CD4-positive, alpha-beta T cell treated with Interleukin-17A for 1 hour (primary cell): ENCODE data around the gene BCCIP.
A peak's percentile ranks its signal among the peaks of the same experiment; 100 is the strongest.

Experiments
- DNase-seq: peaks from one replicate; pipeline ENCODE4 v3.0.0-alpha.2; 2020

Gene BCCIP

DNA sequence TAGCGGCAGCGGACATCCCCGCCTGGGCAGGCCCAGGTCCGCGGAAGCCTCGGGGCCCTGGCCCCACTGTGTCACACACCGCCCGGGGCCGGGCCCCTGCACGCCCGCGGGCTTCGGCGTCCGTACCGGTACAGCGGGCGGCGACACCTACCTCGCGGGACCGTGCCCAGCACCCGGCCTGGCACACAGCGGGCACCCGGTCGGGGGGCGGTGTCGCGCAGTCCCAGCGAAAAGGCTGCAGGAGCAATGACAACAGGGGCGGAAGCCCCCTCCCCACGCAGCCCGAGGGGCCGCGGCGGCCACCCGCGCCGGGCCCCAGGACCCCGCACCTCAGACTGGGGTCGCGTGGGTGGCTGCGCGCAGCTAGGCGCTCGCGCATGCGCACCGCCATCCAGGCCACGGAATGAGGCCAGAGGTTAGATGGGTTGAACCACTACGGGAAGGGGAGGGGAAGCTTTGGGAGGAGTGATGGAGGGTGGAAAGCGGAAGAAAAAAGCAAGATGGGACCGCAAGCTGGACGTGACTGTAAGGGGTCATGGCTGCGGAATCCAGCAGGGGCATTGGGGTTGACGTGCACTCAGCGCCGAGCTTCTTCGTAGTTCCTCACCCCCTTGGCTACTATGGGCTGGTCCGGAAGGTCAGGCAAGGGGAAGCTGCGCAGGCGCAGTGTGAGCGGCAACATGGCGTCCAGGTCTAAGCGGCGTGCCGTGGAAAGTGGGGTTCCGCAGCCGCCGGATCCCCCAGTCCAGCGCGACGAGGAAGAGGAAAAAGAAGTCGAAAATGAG, at the start of gene BCCIP, which contains the start of gene UROS:
Gene BCCIP, plus strand, starts transcription at position 669 of the 785 bp plus-strand sequence. Its CDS starts 12 bp downstream, at position 681.
Gene UROS, minus strand, starts transcription at position 381 of the 785 bp plus-strand sequence. CDS start 6,759 bp downstream, outside the sequence.
- peak; percentile 91 for DNase-seq

DNA sequence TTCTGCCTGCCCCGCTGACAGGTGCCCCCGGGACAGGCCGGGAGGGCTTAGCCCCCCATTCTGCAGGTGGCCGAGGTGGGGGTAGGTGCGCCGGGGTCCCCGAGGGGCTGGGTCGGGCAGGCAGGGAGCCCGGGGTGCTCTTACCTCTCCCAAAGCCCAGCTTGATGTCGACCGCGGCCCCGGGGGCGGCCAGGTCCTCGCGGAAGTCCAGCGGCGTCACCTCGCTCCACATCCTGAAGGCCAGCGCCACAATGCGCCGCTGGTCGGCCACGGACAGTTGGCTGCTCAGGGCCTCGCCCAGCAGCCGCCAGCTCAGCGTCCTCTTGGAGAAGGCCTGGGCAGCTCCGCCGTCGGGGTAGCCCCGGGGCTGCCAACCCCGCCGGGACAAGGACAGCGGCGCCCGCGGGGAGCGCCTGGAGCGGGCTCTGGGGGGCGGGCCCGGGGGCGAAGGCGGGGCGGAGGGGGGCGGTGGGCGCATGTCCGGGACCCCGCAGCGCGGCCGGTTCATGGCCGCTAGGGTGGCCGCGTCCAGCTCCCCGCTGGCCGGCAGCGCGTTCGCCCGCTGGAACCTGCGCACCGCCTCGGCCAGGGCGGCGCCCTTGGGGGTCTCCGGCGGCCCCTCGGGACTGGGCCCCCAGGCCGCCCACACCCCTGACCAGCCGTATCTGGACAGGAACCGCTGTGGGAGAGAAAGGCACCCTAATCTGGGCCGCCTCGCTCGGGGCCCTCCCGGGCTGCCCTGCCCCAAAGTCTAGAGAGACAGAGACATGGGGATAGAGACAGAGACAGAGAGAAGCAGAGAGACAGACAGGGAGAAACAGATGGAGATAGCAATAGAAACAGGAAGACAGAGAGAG, 49.4 kb upstream of the BCCIP start:
- DNase-seq = no peak

- DNase-seq = no peak
Observed at GRCh38 chr10:125774581-125775191, 48.7 kb upstream of the BCCIP start.

DNA sequence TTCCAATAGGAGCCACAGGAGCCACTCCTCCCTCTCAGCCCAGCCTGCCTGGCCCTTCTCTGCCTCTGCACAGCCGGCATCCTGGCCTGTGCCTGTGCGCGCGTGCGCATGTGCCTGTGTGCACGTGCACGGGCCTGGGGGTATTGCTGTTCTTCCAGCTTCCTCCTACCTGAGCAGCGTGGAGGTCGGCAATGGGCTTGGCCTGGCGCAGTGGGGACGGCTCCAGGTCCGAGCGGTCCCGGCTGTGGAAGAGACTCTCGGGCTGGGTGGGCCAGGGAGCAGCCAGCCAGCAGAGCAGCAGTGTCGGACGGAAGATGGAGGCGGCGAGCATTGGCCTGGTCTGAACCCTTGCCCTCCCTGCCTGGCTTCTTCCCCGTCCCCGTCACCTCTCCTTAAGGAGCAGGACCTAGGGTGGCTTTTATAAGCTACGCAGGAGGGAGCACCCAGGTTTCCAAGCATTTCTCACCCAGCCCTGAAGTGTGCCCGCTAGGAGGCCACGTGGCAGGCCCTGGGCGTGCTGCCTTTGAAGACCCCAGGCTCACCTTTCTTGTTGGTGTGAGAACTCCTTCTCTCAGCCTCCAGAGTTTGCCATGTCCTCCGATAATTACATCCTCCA, 47.7 kb upstream of the BCCIP start, which contains the start of gene MMP21:
Gene MMP21, minus strand, starts transcription at position 331 of the 616 bp plus-strand sequence. Its CDS starts 0 bp downstream, at position 331.
- DNase-seq = no peak

DNA sequence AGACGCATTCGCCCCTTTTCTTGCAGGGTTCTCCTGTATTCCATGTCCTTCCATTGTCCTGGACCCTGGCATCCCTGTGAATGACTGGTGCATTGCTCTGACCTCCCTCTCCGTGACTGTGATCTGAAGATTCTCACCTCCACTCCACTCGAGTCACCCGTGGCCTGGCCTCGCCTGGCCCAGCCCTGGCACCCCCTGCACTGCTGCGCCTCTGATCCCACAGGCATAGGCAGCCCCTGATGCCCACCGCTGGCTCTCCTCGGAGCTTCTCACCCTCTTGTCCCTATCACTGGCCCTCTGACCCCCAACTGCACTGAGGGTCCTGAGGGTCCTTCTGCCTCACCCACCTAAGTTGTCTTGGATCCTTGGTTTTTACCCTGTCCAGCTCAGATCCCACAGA, 45.5 kb upstream of the BCCIP start:
- no peak for DNase-seq

DNA sequence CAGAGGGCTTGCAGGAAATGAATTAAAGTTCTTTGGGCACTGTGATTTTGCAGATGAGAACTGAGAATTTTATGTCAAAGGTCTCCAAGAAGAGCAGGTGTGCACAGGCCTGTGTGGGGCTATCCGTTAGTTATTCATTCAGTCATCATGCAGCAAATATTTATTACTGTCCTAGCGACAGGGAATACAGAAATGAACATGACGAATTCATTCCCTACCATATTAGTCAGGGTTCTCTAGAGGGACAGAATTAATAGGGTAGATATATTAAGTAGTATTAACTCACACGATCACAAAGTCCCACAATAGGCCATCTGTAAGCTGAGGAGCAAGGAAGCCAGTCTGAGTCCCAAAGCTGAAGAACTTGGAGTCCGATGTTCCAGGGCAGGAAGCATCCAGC, 44.8 kb upstream of the BCCIP start:
- DNase-seq = no peak

DNA sequence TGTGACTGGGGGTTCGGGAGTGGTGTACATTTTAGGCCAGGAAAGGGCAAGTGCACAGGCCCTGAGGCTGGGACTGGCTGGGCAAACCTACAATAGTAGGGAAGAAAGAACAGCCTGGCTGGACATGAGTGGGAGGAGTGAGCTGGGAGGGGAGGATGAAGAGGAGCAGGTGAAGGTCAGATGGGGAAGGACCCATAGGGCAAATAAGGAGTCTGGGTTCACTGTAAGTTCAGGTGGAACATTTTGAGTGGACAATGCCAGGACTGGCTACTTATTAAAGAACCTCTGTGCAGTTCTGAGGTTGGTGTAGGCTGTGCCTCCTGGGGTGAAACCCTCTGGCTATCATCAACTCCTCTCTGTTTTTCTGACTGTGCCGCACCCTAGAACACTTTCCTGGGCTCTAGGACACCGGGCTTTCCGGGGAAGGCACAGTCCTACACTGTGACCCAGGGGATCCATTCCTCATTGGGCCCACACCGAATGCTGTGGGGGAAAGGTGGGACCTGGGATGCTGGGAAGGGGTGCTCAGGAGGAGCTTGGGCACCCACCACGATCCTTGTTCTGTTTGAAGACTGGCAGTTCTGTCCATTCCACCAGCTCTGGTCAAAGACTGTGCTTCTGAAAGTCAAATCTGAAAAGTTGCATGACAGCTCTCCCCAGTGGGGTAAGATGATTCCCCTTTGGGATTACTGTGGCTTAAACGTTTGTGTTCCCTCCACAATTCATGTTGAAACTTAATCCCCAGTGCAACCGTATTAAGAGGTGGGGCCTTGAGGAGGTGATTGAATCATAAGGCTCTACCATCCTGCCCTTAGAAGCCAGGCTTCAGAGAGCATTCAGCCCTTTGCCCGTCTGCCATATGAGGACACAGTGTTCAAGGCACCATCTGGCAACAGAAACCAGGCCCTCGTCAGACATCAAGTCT, 43.7 kb upstream of the BCCIP start:
- no peak for DNase-seq

DNA sequence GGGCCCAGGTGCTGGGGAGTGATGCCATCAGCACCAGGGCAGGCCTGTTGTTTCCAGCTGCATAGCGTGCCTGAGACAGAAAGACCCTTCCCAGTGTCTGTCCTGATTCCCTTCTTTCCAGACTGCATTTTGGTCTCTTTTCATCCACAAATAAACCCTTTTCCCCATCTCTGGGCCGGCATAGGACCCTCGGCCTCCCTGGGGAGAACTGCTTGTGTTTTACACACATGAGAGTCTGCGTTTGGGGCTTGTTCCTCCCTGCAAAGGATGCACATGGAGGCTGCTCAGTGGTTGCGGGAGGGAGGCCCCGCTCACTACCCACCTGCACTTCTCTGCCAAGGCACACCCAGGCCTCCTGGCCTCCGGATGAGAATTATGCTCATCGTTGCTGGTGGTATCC, 42.0 kb upstream of the BCCIP start:
- DNase-seq = no peak

DNA sequence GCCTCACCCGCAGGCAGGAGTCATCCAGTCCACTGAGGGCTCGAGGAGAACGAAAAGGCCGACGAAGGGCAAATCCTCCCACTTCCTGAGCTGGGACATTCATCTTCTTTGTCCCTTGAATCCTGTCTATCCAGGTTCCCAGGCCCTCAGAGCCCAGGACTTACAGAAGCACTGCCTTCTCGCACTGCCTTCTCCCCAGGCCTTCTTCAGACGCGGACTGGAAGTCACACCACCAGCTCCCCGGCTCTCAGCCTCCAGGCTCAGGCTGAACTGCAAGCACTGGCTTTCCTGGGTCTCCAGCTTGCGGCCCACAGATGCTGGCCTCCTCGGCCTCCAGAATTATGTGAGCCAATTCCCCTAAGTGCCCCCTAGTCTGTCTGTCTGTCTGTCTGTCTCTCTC, 41.3 kb upstream of the BCCIP start:
- no peak for DNase-seq

DNA sequence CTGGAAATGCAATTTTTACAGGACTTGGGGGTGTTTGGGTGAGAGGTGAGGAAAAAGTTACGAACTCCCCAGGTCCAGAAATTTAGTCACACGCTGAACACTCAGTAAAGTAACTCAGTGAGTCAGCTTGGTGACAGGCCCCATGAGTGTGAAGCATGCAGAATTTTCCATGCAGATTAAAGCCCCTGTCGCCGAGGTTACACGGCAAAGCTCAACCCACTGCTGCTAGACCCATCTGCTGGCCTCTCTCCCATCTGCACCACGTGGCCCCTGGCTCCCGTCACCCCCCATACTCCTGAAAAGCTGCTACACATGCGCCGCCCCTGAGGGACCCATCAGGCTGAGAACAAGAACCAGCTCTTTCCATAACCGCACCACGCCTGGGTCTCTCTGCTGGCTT, 40.7 kb upstream of the BCCIP start:
- no peak for DNase-seq

- no peak for DNase-seq
Observed at GRCh38 chr10:125783408-125783807, 39.9 kb upstream of the BCCIP start.

DNA sequence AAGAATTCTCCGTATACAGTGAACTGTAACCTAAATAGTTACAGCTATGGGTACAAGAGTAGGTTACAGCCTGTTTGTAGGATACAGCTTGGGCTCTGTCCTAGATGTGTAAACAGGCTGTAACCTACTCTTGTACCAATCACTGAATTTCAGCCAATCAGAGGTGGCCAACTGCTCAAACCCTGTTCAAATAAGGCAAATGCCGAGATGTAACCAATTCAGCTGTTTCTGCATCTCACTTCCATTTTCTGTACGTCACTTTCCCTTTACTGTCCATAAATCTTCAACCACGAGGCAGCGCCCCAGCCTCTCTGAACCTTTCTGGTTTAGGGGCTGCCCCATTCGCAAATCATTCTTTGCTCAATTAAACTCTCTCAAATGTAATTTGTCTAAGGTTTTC, 39.4 kb upstream of the BCCIP start:
- DNase-seq = no peak

DNA sequence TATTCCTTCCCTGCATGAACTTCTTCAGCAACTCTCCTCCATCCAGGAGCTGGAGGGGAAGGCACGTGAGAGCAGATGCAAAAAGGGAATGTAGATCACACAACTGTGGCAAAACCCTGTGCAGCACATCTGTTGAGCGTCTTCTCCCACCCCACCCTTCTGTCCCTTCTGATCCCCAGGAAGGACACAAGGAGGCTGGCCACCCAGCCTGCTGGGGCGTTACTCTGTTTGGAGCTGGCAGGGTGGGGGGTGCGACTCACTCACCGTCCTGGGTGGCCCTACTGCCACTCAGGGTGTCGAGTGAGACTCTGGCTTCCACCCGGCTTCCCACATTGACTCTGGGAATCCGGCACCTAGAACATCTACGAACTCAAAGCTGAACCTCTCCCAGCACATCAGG, 37.6 kb upstream of the BCCIP start:
- no peak for DNase-seq

- peak; percentile 2 for DNase-seq
Observed at GRCh38 chr10:125788156-125789034, 35.0 kb upstream of the BCCIP start.

DNA sequence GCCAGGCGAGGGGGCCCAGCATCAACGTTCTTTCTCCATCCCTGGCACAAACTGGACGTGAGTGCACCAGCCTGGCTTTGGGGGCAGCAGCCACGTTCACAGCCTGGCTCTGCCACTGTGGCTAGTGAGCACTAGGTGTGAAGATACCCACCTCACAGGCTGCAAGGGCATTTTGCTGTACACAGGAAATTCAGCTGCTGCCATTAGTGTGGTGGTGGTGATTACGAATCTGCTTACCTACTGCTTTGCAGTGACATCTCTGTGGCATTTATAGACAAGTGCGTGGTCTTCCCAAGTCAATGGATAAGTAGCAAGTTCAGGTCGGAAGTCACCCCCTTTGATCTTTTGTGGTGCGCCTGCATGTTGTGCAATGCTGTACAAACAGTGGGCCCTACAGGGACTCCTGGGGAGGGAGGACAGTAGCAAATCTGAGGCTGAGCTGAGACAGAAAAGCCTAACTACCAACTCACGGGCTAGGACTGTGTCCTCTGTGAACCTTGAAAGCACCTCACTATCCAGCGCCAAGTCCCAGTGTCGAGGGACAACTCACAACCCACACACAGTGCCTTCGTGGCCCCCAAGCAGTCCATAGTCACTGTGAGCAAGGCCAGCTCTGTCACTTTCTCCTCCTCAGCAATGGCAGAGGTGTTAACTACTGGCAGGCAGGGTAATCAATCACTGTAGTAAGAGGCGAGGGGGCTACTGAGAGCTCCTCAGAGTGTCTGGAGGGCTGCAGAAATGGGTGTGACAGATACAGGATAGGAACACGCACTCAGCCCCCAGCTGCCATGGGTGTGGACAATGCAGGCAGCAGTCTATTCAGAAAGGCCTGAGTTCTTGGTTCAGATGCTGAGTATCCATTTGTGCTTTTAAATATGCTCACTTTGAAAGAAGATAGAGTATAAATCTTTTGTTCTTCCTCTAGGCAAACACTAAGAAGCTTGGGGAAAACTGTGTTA, 30.7 kb upstream of the BCCIP start:
- no peak for DNase-seq

DNA sequence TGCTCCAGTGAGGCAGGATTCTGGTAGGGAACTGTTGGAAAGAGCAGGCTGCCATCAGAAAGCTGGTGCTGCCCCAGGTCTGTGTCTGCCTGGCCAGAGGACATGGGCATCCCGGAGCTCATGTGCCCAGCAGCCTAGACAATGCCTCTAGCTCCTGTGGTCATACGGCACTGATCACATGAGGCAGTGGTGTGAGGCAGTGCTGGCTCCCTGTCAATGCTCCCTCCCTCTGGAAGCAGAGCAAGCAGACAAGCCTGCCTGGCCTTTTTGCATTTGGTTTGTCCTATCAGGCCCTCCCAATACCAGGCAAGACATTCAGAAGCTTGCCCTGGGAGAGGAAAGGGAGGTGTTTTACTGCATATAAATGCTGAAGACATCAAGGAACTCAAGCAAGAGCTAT, 28.2 kb upstream of the BCCIP start:
- DNase-seq = no peak

- no peak for DNase-seq
Observed at GRCh38 chr10:125795637-125796190, 27.6 kb upstream of the BCCIP start.

DNA sequence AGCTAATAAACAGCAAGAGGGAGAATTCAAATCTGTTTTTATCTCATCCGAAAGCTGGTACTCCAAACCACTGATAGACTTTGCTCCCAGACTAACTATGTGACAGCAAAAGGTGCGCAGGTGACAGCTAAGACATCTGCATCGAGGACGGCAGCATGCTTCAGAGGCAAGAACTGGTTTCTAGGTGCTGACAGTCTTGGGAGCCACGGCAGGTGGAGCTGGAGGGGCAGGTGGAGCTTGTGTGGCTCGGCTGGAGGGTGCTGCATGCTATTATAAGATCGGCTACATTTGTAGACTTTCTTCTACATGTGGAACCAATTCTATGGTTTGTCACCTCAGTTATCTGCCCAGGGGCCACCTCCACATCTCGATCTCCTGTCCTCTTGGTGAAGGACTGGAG, 25.9 kb upstream of the BCCIP start:
- DNase-seq = no peak

- DNase-seq = no peak
Observed at GRCh38 chr10:125797994-125798662, 25.2 kb upstream of the BCCIP start.
